Measurements from ENCODE around the gene PPT2.

GRCh38 chr6:32158052-32158451 lies 4.1 kb downstream of the PPT2 start:
- TF ChIP-seq HDAC2 (IDR thresholded peaks at IDR 0.05), result no peak
- no peak for TF ChIP-seq CEBPB (IDR thresholded peaks at IDR 0.05)
- no peak for TF ChIP-seq ELK1 (IDR thresholded peaks at IDR 0.05; ENCODE audit: low read depth, low read length)
- TF ChIP-seq EP300 (IDR thresholded peaks at IDR 0.05), result no peak
- TF ChIP-seq POLR2A (IDR thresholded peaks at IDR 0.05; ENCODE audit: low read length), result no peak
- TF ChIP-seq TP53 (CRISPR knock-in tag; IDR thresholded peaks at IDR 0.05), result no peak
- TF ChIP-seq CTCF (IDR thresholded peaks at IDR 0.05), result no peak
- no peak for TF ChIP-seq CHD2 (IDR thresholded peaks at IDR 0.05; ENCODE audit: low read length, partially characterized antibody)

Measured in A549 (cell line).